GM12892 (cell line): ENCODE data around the gene CEP131.

Source experiments
- POLR2A ChIP-seq: IDR thresholded peaks from 2 replicates; pipeline ENCODE4 v1.6.1; 2011; ENCODE audit warnings: low read depth, low read length, control low read depth
- POLR2AphosphoS5 ChIP-seq: IDR thresholded peaks from 2 replicates; pipeline ENCODE4 v1.6.1; 2011; ENCODE audit warnings: low read depth, low read length, control low read depth

DNA sequence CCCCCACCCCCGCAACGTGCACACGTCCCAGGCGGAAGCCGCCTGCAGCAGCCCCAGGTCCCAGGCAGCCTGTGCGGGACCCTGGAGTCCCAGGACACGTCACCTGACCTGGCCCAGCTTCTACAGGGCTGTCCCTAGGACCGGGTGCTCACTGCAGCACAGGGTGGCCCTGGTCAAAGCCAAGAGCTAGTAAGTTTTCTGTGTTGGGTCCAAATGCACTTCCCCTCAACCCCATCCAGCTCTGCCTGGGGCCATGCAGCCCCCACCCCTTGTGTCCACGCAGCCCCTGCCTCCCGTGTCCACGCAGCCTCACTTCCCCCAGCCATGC lies 79.6 kb downstream of the CEP131 start:
- no peak for TF ChIP-seq POLR2A
- TF ChIP-seq POLR2AphosphoS5 = no peak
